Panc1 (cell line): Measurements from ENCODE around the gene HMG20B.

ENCODE experiments used
- TCF7L2 ChIP-seq: IDR thresholded peaks from 2 replicates; pipeline ENCODE4 v1.6.1; 2011; ENCODE audit warnings: mild to moderate bottlenecking, low read depth, low read length, inconsistent platforms
- TF ChIP-seq, protein P1 (sequence below): fragments of 450-650 bp; IDR thresholded peaks from 2 replicates; pipeline ENCODE4 v1.5.1; 2017; ENCODE audit warnings: mild to moderate bottlenecking

DNA sequence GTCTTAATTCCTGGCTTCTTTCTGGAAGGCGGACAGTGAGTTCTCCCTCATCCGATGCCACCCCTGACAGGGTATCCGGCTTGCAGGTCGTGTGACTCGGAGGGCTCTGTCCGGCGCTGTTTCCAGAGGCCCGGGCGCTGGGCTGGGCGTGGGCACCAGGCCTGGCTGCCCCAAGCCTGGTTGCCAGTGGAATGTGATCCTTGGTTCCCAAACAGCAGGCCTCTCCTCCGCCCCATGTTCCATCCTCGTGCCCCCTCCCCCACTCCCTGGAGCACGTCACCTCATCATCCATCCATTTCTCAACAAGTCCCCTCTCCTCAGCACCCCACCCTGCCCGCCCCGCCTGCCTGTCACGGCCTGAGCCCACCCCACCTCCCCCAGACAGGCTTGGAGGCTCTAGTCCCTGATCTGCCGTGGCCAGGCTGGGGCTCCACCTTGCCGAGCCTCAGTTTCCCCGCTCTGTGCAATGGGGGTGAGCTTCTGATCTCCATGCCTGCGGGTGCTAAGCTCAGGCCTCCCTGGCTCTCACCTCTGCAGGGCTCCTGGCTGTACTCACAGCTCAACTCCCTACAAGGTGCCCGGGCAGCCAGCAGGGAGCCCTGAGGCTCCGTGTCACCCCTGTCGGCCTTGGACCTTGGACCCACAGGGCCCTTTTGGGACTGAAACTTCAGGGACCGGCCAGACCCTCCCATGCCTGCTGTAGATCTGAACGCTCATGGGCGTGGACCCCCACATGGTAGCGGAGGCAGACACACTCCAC lies 31.7 kb downstream of the HMG20B start:
- TF ChIP-seq, protein P1, sequence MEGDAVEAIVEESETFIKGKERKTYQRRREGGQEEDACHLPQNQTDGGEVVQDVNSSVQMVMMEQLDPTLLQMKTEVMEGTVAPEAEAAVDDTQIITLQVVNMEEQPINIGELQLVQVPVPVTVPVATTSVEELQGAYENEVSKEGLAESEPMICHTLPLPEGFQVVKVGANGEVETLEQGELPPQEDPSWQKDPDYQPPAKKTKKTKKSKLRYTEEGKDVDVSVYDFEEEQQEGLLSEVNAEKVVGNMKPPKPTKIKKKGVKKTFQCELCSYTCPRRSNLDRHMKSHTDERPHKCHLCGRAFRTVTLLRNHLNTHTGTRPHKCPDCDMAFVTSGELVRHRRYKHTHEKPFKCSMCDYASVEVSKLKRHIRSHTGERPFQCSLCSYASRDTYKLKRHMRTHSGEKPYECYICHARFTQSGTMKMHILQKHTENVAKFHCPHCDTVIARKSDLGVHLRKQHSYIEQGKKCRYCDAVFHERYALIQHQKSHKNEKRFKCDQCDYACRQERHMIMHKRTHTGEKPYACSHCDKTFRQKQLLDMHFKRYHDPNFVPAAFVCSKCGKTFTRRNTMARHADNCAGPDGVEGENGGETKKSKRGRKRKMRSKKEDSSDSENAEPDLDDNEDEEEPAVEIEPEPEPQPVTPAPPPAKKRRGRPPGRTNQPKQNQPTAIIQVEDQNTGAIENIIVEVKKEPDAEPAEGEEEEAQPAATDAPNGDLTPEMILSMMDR = no peak
- no peak for TF ChIP-seq TCF7L2
